ENCODE data around the gene FOXL1.
A peak's percentile ranks its signal among the peaks of the same experiment; 100 is the strongest.

The FOXL1 gene

DNA sequence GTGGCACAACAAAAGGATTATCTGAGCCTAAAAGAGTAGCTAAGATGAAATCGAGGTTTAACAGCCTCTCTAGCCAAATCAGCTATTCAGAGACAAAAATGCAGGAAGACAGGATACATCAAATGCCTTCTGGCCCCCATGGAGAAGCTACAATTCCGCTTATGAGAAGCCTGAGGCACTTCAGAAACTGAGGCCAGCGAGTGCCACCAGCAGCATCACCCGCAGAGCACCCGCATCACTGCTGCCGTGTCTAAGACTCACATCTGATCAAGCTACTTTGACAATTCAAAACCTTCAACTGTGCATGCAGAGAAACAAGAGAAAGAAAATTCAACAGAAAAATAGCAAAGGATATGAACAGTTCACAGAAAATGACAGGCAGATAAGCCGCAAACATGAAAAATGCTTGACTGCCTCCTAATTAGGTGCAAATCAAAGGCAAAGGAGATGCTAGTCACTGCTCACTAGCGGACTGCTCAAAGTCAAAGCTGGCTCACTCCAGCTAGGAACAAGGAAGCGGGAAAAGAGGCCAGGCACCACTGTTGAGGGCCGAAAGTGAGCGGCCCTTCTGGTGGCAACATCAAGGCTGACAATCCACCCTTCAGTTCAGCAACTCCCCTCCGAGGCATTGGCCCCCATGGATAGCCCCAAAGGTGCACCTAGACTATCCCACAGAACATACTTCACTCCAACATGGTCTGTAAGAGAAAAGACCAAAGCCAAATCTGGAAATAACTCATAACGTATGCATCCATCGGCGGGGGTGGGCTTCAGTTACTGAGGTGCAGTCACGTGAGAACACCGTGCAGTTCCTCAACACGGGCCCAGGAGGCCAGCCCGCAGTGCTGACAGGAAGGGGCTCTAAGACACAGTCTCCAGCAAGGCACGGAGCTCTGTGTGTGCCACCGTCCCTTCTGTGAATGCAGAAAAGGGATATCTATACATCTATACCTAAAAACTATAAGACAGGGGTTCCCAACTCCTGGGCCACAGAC is 35.3 kb upstream of the FOXL1 start:
- Mint-ChIP-seq H3K4me1 (no peaks in the 10 kb centered on the region), H3K36me3 (peaks cover 11% of the 10 kb centered on the region), H3K27me3 (no peaks in the 10 kb centered on the region), H3K9me3 (no peaks in the 10 kb centered on the region), H3K4me3 (no peak overlapping the region), H3K27ac (no peak overlapping the region)

DNA sequence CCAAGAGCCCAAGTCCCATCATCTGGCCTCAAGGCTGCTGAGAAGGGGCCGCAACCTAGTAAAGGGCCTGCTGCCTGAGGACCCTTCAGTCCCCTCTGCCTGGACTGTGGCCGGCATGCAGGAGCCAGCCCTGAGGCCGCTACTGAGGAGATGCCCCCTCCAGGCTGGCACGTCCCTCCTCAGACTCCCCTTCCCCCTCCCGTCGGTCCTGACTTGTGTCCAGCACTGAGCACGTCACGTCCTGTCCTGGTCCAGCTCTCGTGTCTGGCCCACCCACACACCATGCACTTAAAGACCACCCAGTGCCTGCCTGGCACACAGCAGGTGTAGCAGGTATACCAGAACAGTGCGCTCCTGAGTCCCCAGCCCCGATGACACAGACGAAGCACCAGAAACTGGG is 32.9 kb upstream of the FOXL1 start:
- no peak overlapping the region for H3K27ac Mint-ChIP-seq
- peaks cover 11% of the 10 kb centered on the region for H3K36me3 Mint-ChIP-seq

DNA sequence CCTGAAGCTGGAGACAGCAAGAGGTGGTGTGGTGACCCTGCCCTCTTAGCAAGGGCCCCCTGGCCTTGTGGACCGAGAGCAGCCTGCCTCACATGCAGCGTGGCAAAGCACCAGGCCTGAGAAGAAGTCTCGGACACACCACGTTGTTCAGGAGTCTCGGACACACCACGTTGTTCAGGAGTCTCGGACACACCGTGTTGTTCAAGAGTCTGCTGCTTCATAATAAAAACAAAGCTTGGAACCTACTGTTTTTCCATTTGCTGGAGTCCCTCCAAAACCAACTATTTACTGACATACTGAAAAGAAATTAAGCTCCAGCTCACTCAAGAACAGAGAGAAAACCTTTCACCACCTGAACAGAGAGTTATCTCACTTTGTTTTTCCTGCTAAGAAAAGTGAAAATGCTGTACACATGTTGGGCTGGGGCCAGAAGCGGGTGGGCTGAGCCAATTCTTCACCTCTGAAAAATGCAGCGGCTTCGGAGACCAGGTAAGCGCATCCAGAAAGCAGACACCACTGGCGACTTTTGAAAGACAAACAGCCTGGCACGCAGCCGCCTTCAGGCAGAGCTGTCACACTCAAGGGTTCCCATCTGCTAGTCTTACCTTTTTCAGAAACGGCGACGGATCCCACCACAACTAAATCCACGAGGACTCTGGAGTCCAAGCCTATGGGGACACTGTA is 32.3 kb upstream of the FOXL1 start:
- Mint-ChIP-seq H3K4me1 (no peaks in the 10 kb centered on the region), H3K4me3 (no peak overlapping the region), H3K27ac (no peak overlapping the region), H3K36me3 (peaks cover 9% of the 10 kb centered on the region), H3K9me3 (no peaks in the 10 kb centered on the region), H3K27me3 (no peaks in the 10 kb centered on the region)

More for the DNA sequence above, 32.9 kb upstream of the FOXL1 start:
- no peaks in the 10 kb centered on the region for H3K4me1 Mint-ChIP-seq
- H3K9me3 Mint-ChIP-seq: no peaks in the 10 kb centered on the region
- H3K27me3 Mint-ChIP-seq: no peaks in the 10 kb centered on the region
- no peak overlapping the region for H3K4me3 Mint-ChIP-seq

DNA sequence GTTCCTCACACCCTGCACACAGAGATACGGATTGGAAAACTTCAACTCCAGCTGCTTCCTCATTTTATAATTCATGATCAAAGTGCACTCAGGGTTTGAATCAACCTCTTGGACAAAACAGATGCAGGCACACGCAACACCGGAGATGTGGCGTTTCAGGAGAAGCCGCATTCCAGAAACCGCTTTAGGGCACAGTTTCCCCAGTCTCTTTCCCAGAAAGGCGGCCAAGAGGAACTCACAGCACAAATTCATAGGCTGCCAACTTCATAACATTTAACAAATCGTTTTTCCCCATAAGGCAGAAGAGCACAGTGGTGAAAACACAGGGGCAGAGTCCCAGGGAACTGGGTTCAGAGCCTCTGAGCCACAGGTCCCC is 31.7 kb upstream of the FOXL1 start:
- Mint-ChIP-seq H3K4me3 (no peak overlapping the region), H3K36me3 (peaks cover 9% of the 10 kb centered on the region), H3K4me1 (no peaks in the 10 kb centered on the region), H3K27ac (no peak overlapping the region), H3K27me3 (no peaks in the 10 kb centered on the region), H3K9me3 (no peaks in the 10 kb centered on the region)

DNA sequence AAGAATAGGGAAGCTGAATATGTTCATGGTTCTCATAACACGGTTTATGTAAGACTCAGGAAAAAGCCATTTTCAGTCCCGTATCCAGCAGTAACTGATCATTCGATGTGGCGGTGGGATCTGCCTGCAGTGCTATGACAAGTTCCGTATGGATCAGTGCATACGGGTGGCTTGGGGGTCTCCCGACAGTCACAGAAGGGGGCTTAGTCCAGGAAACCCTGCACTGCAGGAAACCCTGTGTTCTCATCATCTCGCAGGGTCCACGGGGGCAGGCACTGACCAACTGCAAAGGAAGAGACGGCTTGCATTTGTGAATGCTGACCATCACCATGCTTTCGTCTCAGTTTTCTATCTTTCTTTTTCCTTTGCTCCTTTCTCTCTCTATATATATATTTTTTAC is 31.1 kb upstream of the FOXL1 start:
- H3K27me3 Mint-ChIP-seq: no peaks in the 10 kb centered on the region
- no peak overlapping the region for H3K27ac Mint-ChIP-seq
- no peaks in the 10 kb centered on the region for H3K9me3 Mint-ChIP-seq
- H3K4me1 Mint-ChIP-seq: peaks cover 2% of the 10 kb centered on the region
- no peak overlapping the region for H3K4me3 Mint-ChIP-seq
- H3K36me3 Mint-ChIP-seq: peaks cover 9% of the 10 kb centered on the region

DNA sequence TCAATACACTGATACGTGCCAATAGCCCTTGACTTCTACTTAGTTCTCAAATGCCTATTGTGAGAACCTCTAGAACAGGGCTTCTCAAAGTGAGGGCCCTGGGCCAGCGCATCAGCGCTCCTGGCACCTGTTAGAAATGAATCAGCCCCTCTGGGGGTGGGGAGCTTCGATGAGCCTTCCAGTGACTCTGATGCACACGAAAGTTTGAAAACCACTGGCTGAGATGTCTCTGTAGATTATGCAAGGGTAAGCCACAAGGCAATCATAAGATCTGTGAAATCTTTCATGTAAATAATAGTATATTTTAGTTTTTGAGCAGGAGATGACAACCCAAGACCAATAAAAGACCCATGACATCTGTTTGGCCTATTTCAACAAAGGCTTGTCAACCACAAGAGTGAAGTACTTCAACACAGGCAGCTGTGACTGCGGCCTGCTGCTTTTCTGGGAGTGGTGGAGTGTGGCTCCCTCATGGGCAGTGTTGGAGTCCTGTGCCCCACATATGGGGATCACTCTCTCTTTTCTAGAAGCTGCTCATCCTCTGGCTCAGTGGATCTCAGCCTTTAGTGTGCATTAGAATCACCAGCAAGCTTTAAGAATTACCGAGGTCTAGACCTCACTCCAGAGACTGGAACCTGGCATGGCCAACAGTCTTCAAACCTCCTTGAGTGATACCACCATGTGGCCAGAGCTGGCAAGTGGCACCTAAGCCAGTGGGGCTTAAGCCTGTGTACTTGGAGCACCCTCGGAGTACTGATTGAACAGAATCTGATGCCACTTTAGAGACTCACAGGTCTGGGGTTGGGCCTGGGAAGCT is 29.1 kb upstream of the FOXL1 start:
- no peaks in the 10 kb centered on the region for H3K27me3 Mint-ChIP-seq
- no peaks in the 10 kb centered on the region for H3K9me3 Mint-ChIP-seq
- peaks cover 17% of the 10 kb centered on the region for H3K4me1 Mint-ChIP-seq
- H3K4me3 Mint-ChIP-seq: no peak overlapping the region
- no peak overlapping the region for H3K27ac Mint-ChIP-seq
- H3K36me3 Mint-ChIP-seq: peaks cover 9% of the 10 kb centered on the region

DNA sequence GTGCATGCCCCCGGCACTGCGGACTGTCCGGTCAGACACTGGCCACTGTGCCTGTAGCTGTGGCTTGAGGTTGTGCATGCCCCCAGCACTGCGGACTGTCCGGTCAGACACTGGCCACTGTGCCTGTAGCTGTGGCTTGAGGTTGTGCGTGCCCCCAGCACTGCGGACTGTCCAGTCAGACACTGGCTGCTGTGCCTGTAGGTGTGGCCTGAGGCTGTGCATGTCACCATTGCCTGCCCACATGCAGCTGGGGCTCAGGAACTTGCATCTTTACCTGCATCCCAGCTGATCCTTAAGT is 28.5 kb upstream of the FOXL1 start:
- no peaks in the 10 kb centered on the region for H3K27me3 Mint-ChIP-seq
- no peaks in the 10 kb centered on the region for H3K9me3 Mint-ChIP-seq
- peaks cover 19% of the 10 kb centered on the region for H3K4me1 Mint-ChIP-seq
- H3K36me3 Mint-ChIP-seq: peaks cover 6% of the 10 kb centered on the region
- H3K4me3 Mint-ChIP-seq: no peak overlapping the region
- H3K27ac Mint-ChIP-seq: no peak overlapping the region

DNA sequence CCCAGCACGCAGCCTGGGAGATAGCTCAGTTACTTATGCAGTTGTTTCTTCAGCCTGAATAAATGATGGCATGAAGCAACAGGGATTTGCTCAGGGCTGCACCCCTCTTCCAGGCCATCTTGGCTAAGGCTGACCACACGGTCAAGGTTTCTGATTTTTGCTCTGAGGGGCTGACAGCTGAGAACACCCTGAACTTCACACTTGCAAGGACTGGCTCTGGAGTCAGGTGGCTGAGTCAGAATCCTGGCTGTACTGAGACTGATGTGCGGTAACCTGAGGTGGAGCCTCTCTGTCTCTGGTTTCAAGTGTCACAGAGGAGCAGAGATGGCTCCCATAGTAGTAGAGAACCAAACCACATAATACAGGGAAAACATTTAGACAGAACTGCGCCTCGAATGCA is 28.1 kb upstream of the FOXL1 start:
- no peaks in the 10 kb centered on the region for H3K27me3 Mint-ChIP-seq
- H3K4me3 Mint-ChIP-seq: no peak overlapping the region
- H3K36me3 Mint-ChIP-seq: peaks cover 2% of the 10 kb centered on the region
- no peak overlapping the region for H3K27ac Mint-ChIP-seq
- no peaks in the 10 kb centered on the region for H3K9me3 Mint-ChIP-seq
- peaks cover 21% of the 10 kb centered on the region for H3K4me1 Mint-ChIP-seq

DNA sequence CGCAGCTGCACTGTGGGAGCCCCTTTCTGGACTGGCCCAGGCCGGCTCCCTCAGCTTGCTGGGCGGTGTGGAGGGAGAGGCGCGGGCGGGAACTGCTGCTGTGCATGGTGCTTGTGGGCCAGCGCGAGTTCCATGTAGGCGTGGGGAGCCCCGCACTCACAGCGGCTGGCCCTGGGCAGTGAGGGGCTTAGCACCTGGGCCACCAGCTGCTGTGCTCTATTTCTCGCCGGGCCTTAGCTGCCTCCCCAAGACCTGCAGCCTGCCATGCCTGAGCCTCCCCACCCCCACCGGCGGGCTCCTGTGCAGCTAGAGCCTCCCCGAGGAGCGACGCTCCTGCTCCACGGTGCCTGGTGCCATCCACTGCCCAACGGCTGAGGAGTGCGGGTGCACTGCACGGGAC is 25.0 kb upstream of the FOXL1 start:
- Mint-ChIP-seq H3K27ac (no peak overlapping the region), H3K4me3 (peak overlapping the region; percentile 94), H3K4me1 (peaks cover 28% of the 10 kb centered on the region), H3K27me3 (peaks cover 2% of the 10 kb centered on the region), H3K36me3 (peaks cover 2% of the 10 kb centered on the region), H3K9me3 (no peaks in the 10 kb centered on the region)

DNA sequence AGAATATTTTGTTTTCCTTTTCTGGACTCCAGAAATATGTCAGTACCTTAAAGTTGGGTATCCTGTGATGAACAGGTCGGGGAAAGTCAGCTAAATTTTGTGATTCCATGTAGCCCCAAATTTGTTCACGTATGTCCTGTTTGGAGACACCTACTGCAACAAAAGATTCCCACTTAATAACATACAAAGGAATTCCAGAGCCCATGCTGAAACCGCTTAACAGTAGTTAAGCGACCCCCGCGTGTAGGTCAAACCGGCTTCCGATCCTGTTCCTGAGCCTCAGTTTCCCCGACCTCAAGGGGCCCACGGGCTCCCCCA is 23.8 kb upstream of the FOXL1 start:
- peaks cover 5% of the 10 kb centered on the region for H3K27me3 Mint-ChIP-seq
- H3K36me3 Mint-ChIP-seq: peaks cover 2% of the 10 kb centered on the region
- no peaks in the 10 kb centered on the region for H3K9me3 Mint-ChIP-seq

DNA sequence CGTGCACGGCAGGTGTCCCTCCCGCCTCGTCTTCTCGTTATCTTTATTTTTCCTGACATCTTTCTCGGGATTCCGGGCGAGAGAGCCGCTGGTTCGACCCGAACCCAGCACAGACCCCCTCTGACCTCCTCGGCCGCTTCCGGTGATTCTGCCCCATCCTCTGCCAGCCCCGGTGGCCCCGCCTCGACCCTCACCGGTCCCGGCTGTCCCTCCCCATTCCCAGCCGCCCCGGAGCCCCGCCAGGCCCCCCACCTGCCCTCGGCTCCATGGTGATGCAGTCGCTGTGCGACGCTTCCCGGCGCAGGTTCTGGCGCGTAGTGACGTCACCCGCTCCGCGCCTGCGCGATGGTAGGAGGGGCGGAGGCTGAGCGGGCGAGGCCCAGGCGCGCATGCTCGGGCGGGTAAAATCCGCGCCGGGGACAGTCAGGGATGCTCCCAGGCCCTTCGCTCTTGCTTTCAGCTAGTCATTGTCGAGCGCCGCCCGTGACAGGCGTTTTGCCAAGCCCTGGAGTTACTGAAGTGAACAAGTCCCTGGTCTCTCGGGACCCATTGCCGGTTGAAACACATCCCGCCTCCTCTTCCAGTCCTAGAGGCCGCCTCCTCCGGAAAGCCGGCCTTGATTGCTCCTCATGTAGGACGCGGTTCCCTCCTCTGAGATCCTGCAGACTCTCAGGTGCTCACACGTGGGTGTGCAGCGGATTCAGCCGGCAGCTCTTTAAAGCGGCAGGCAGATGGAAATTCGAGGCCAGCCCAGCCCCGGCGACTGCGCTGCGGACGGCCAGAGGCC is 23.2 kb upstream of the FOXL1 start, which contains the start of gene MTHFSD:
MTHFSD (minus strand) TSS at position 319 of the 787 bp plus-strand sequence; CDS start at position 268, 51 bp downstream.
- peak within 1 kb of the TSS; percentile 99 for H3K27ac Mint-ChIP-seq
- H3K27me3 Mint-ChIP-seq: peaks cover 5% of the 10 kb centered on the region
- H3K4me3 Mint-ChIP-seq: peak within 1 kb of the TSS; percentile 94
- H3K4me1 Mint-ChIP-seq: peaks cover 28% of the 10 kb centered on the region
- H3K9me3 Mint-ChIP-seq: no peaks in the 10 kb centered on the region
- H3K36me3 Mint-ChIP-seq: peaks cover 2% of the 10 kb centered on the region

More for the DNA sequence above, 23.8 kb upstream of the FOXL1 start:
- H3K4me1 Mint-ChIP-seq: peaks cover 28% of the 10 kb centered on the region
- peak overlapping the region; percentile 99 for H3K27ac Mint-ChIP-seq
- H3K4me3 Mint-ChIP-seq: peak overlapping the region; percentile 94

DNA sequence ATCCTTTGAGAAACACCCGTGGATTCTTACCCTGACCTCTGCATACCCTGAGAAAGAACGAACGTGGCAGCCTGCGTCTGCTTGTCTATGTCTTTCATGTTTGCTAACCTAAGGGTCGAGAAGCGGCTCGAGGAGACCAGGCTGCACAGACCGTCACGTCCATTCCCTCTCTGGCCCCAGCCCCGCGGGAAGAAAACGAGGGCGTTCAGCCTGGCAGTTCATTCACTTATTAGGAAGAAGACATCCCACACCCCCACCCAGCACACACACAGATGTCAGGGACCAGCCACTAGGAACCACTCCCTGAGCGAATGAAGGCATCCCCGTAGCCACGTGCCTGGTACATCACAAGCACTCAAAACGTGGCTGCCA is 22.7 kb upstream of the FOXL1 start:
- Mint-ChIP-seq H3K4me1 (peaks cover 28% of the 10 kb centered on the region), H3K27ac (peak overlapping the region; percentile 99), H3K36me3 (peaks cover 2% of the 10 kb centered on the region), H3K27me3 (peaks cover 6% of the 10 kb centered on the region), H3K9me3 (no peaks in the 10 kb centered on the region), H3K4me3 (peak overlapping the region; percentile 94)

DNA sequence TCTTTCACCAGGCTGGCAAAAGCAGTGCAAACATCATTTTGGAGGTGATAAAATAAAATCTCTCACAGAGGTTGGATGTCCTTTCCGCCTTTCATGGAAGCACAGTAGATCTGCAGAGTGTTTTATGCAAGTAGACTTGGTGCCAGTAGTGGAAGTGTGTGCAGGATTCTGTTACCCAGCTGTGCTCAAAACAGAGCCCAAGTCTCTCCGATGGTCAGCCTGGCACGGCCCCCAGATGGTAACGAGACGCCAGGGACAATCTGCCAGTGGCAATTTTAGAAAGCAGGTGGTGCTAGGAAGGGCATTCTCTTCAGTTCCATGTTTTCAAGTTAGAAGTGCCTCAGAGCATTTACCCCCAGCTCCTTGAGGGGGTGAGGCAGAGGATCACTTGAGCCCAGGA is 21.8 kb upstream of the FOXL1 start:
- Mint-ChIP-seq H3K27ac (no peak overlapping the region), H3K4me1 (peaks cover 28% of the 10 kb centered on the region), H3K9me3 (no peaks in the 10 kb centered on the region), H3K36me3 (peaks cover 2% of the 10 kb centered on the region), H3K27me3 (peaks cover 9% of the 10 kb centered on the region), H3K4me3 (no peak overlapping the region)

DNA sequence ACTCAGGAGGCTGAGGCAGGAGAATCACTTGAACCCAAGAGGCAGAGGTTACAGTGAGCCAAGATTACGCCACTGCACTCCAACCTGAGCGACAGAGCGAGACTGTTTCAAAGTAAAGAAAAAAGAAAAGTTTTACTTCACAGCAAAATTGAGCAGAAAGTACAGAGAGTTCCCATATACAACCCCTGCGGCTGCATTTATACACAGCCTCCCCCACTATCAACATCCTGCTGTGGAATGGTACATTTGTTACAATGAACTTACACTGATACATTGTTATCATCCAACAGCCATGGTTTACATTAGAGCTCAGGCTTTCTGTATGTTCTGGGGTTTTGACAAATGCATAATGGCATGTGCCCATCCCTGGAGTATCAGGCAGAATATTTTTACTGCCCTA is 20.8 kb upstream of the FOXL1 start:
- no peak overlapping the region for H3K27ac Mint-ChIP-seq
- H3K36me3 Mint-ChIP-seq: peaks cover under 1% of the 10 kb centered on the region
- peaks cover 23% of the 10 kb centered on the region for H3K4me1 Mint-ChIP-seq
- no peaks in the 10 kb centered on the region for H3K9me3 Mint-ChIP-seq
- no peak overlapping the region for H3K4me3 Mint-ChIP-seq
- H3K27me3 Mint-ChIP-seq: peaks cover 12% of the 10 kb centered on the region

Data from activated naive CD4-positive, alpha-beta T cell treated with anti-CD3 and anti-CD28 coated beads, Interleukin-2, amount 50 U/mL, for 24 hours (primary cell).